ENCODE results near the gene CTSA.
A peak's percentile ranks its signal among the peaks of the same experiment; 100 is the strongest.
"Not testable (repeated sequence)": the region's sequence is repeated elsewhere in the genome, so short reads cannot be mapped to it uniquely, and the experiment has no call there.

CTSA gene

DNA sequence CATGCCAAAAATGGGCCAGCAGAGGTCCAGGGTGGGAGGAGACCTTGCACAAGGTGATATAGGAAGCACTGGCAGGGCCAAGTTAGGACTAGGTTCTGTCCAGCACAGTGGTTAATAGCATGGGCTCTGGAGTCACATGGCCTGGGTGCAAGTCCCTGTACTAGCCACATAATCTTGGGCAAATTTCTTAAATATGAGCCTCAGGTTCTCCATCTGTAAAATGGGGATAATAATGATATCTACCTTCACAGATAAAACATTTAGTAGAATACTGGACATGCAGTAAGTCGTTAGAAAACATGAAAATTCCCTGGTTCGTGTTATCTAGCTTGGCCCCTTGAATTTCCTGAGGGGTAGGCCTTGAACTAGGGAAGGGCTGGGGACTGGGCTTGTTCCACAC, 6.2 kb downstream of the CTSA start:
- DNase-seq, result no peak

DNA sequence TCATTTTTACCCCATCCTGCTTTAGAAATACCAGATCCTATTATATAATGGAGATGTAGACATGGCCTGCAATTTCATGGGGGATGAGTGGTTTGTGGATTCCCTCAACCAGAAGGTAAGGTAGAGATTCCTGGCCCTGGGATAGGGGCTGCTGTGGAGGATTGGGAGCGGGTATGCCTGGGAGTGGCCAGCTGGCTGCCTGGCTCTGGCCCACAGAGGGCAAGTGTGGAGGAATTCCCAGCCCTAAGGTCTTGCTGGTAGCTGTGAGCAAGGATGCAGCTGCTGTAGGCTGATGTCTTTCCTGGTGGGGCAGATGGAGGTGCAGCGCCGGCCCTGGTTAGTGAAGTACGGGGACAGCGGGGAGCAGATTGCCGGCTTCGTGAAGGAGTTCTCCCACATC, 6.6 kb downstream of the CTSA start:
- DNase-seq, result no peak

DNA sequence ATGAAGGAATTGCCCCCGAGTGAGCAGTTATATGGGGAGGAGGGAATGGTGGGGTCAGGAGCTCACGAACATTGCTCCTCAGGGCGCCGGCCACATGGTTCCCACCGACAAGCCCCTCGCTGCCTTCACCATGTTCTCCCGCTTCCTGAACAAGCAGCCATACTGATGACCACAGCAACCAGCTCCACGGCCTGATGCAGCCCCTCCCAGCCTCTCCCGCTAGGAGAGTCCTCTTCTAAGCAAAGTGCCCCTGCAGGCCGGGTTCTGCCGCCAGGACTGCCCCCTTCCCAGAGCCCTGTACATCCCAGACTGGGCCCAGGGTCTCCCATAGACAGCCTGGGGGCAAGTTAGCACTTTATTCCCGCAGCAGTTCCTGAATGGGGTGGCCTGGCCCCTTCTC, 7.2 kb downstream of the CTSA start:
- no peak for DNase-seq

DNA sequence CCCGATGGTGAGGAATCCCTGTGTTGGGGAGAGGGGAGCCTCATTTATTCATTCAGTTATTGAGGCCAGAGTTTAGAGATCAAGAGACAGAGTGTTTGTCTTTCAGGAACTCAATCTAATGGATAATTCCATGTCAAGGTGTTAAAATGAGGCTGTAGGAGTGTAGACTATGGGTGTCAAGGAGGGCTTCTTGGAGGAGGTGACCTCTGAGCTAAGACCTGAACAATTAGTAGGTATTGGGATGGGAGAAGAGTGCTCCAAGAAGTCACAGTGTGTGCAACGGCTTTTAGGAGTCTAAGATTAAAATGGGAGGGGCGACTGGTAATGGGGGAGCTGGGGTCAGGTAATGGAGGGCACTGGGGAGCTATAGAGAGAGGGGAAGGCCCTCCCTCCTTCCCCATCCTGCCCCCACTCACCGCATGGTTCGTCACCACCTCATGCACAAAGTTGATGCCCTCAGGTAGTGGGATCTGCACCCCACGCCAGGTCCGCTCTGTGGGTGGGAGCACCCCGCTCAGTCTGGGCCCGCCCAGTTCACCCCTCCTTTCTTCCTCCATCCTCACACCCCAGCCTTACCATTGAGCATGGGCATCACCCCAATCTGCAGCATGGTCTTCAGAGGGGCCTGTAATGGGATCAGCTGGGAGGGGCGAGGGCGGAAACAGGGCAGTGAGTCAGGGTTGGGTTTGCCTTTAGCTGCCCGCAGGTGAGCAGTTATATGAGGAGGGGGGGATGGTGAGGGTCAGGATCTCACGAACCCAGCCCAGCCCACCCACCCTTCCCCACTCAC, 8.1 kb downstream of the CTSA start:
- no peak for DNase-seq

DNA sequence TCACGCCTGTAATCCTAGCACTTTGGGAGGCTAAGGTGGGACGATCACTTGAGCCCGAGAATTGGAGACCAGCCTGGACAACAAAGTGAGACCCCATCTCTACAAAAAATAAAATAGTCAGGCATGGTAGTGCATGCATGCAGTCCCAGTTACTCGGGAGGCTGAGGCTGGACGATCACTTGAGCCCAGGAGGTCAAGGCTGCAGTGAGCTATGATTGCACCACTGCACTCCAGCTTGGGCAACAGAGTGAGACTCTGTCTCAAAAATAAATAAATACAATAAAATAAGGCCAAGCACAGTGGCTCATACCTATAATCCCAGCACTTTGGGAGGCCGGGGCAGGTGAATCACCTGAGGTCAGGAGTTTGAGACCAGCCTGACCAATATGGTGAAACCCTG, 10.2 kb downstream of the CTSA start:
- DNase-seq, result not testable (repeated sequence)

DNA sequence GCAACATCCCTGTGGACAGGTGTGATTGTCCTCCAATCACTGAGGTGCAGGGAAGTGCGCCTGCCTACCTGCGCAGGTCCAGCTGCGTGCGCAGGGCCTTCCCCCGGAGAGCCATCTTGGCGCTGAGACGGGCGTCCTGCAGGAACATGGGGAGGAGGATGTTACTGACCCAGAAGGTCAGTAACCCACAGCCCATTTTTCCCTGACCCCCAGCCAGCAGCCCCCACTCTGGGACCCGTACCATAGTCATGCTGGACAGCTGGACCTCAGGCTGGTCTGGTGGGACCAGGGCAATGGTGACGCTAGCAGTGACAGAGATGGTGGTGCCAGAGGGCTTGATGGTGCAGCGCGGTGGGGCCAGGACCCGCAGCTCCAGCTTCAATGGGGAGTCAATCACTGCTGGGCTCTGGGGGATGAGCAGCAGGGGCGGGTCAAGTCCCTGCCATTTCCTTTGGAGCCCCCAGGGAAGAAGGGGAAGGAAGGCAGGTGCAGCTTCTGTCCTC, 11.1 kb downstream of the CTSA start:
- DNase-seq, result no peak

DNA sequence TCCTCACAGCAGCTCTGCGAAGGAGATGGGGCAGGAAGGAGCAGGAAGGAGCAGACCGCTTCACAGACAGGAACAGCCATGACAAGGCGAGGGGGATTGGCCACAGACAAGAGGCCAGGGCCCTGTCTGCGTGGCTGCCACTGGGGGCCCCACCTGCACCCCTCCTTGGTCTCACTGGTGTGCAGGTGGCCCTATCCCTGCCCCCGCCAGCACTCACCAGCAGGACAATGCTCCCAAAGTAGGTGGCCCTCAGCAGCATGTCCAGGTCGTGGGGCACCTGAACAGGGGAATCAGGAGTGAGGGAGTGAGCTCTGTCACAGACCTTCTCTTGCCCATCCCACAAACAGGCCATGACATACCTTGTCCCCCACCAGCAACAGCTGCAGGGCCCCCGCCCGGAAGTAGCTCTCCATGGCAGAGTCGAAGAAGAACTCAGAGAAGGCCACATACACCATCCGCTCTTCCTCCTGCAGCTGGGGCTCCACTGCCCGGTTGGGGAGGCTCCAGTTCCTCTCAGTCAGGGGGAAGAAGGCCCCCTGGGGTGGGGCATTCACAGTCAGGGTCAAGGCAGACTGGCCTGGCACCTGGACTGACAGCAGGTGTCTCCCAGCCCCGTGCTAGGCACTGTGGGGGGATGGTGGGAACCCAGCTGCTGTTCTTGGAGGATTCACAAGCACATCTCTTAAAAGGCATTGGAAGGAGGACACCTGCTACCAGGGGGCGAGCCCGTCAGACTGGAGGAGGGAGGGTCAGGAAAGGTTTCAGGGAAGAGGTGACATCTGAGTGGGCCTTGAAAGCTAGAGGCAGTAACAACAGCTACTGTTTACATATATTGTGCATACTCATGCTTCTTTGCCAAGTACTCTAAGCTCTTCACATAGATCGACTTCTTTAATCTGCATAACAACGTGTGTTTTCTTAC, 13.7 kb downstream of the CTSA start:
- no peak for DNase-seq

DNA sequence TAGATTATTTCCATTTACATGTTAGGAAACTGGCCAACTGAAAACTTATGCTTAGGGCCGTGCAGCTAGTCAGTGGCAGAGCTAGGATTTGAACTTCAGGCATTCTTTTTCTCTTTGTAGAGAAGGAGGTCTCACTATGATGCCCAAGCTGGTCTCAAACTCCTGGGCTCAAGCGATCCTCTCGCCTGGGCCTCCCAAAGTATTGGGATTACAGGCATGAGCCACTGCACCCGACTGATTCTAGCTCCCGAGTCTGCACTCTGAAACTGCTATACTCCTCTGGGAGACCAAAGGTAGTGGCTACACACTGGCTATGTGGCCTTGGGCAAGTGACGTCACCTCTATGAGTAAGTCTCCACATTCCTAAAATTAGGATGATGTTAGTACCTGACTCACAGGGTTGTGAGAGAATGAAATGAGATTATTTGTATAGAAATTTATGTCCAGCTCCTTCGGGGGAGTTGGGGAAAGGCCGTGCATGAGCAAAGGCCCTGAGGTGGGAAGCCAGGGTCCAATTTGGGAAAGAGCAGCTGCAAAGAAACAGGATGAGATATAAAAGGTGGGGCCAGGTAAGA, 14.5 kb downstream of the CTSA start:
- no peak for DNase-seq

DNA sequence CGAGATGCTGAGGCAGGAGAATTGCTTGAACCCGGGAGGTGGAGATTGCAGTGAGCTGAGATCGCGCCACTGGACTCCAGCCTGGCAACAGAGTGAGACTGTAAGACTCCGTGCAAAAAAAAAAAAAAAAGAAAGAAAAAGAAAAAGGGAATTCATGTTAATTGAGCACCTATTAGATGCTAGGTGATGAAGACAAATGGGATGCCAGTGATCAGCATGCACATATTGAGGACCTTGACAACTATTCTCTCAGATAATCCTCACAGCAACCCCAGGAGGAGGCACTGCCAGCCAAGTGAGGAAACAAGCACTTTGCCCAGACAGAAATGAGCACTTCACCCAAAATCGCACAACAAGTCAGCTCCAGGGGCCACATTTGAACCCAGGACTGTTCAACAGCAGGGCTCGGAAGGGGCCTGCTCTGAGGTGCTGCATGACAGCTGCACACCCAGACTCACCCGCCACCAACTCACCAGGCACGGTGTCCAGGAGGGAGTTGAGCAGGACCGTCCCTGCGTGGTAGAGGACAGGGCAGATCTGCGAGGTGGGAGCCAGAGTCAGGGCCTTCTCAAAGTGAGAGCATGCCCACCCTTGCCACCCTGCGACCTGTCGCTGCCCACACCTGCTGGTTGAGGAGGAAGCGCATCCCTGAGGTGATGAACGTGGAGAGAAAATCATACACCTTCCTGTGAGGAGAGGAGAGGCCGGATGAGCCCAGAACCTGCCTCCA, 16.2 kb downstream of the CTSA start:
- DNase-seq, result no peak

DNA sequence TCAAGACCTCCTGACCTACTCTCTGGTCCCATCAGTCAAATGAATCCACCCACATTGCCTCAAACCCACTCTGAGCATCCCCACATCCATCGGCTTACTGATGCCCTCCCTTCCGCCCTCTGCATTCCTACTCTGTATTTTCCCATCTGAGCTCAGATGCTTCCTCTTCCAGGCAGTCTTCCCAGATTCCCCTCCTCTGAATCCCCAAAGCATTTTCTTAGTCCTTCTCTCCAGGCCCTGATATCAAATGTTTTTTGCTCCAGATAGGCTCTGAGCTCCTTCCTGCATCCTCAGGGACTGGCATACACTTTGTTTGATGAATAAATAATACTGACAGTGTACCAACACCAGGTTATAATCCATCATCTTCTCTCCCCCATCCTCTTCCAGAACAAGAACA, 16.9 kb downstream of the CTSA start:
- DNase-seq, result no peak

DNA sequence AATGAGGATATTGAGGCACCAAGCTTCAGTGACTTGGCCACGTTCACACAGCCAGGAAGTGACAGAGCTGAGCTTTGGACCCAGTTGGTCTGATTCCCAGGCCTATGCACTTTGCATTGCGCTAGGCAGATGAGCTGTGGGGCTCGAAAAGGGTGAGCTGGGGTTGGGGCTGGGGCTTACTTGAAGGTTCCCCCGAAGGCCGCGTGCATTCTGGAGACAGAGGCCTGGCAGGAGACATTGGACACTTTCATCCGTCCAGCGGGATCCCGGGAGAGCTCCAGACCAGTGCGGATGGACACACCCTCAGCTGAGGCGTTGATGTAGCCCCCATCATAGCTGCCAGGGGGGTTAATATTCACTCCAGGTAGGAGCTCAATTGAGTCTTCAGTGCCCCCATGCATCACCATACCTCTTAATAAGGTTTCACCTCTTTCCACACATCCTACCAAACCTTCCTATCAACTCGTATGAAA, 18.2 kb downstream of the CTSA start:
- no peak for DNase-seq

DNA sequence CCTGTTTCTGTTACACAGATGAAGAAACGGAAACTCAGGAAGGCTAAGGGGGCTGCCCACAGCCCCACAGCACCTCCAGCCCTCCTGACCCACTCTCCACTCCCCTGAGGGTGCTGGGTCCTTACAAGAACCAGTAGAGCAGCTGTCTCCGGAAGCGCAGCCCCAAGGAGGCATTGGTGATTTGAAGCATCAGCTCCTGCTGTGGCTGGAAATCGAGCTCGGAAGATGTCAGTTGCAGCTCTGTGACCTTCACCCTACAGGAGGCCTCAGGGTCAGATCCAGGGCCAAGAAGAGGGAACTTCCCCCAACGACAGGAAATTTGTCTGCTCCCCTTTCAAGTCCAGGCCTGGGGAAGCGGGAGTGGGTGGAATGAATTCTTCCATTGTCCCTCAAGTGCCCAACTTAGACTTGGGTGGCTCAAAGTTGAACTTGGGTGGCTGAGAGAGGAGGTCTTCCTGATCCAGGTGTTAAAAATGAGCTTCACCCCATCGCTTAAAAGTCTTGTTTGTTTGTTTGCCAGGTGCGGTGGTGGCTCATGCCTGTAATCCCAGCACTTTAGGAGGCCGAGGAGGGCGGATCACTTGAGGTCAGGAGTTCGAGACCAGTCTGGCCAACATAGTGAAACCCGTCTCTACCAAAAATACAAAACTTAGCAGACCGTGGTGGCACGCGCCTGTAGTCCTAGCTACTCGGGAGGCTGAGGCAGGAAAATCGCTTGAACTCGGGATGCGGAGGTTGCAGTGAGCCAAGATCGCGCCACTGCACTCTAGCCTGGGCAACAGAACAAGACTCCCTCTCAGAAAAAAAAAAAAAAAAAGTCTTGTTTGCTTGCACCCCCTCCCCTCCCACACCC, 18.9 kb downstream of the CTSA start:
- no peak for DNase-seq

DNA sequence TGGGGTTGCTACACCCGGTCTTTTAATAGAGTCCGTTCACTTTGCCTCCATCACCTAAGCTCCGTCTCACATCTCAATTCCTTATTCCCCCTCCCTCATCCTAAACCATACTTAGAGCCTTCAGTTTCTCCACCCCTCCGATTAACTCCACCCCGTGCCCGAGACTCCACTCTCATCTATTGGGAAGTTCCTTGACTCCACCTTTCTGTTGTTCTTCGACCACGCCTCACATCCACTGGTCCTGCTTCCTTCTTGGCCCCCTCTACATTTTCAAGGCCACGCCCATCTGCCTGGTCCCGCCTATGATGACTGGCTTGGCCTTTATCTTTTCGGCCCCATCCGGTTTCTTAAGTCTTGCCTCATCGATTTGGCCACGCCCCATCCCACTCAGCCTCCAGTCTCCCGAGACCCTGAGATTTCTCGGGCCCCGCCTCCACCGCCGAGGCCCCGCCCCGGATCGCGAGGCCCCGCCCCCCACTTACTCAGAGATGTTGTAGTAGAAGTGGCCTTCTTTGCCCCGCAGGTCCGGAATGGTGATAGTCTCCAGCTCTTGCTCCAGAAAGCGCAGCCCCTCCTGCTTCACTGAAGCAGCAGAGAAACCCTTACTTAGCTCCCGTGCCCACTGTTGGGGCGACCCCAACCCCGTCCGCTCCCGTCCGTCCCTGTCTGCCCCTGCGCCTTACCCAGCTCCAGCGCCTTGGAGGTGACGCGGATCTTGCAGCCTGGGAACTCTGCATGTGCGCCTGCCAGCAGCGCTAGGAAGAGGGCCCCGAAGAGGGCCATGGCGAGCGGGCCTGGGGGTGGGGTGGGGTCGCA, 19.7 kb downstream of the CTSA start:
- DNase-seq, result peak; percentile 95 to 99

DNA sequence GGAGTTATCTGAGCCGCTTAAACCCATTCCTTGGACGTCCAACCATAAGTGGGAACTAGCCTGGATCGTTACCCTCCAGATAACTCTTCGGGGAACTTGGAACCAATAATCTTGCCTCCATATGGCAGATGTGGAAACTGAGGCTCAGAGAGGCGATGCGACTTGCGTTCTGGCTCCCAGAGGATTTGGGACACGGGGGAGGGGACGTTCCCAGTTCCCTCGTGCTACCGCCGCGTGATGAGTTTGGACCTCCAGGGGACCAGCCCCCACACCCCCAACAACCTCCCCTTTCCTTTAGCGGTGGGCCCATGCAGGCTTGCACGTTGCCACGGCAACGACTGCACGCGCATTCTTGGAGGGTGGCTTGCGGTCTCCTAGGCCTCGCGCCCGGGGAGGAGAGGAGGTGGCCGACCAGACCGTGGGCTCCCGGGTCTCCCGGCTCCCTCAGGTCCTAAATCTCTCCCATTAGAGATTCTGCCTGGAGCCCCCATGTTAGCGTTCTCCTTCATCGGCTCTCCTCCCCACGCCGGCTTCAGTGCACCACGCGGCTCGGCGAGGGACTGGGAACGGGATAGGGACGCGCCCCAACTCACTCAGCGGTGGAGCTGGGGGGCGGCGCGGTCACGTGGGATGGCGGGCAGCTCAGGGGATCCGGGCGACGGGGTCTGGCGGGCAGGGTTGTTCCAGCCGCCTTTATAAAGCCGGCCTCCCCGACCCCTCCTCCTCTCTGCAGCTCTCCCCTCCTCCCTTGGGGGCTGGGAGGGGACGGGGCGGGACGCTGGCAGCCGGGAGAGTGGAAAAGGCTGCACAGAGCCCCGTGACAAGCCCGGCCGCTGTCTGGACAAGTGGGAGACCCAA, 20.6 kb downstream of the CTSA start, which contains the start of gene PLTP:
TSS of gene PLTP (minus strand) at position 670 of the 858 bp plus-strand sequence. CDS start 703 bp downstream, outside the sequence.
- DNase-seq, result no peak

DNA sequence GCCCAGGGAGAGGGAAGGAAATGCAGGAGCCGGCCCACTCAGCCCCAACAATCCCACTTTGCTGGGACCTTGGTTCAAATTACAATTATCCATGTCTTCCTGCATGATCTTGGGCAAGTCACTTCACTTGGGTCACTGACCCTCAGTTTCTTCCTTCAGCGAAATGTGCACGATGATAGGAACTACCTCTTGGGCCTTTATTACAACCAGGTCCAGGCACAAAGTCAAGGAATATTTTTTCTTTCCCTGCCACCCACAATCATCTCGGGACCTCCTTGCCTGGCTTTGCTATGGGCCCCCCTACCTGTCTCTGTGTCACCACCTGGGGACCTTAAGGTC, 21.2 kb downstream of the CTSA start:
- DNase-seq, result no peak

DNA sequence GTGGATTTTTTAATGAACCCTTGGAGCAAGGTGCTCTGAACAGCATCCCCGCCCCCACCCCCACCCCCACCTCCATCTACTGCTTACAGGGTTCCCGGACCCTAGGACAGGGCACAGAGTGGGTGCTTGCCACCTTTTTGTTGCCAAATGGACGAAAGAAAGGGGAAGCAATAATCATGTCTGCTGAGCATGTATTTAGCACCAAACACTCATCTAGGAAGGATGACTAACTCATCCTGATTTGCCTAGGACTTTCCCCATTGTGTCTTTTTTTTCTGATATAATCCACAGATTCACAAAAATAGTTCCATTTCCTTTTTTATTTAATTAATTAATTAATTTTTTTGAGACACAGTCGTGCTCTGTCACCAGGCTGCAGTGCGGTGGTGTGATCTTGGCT, 22.0 kb downstream of the CTSA start:
- DNase-seq, result no peak

DNA sequence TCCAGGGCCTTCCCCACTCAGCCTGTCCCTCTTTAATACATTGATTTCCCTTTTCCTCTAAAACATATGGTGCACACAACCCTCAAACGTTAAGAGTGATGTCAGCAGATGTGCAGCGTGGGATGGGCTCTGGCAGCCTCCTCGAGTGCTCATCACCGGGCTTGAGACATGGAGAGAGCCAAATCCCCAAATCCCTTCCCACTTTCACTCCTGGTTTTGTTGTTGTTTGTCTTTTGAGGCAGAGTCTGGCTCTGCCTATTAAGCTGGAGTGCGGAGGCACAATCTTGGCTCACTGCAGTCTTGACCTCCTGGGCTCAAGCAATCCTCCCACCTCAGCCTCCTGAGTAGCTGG, 26.6 kb downstream of the CTSA start:
- DNase-seq, result no peak

DNA sequence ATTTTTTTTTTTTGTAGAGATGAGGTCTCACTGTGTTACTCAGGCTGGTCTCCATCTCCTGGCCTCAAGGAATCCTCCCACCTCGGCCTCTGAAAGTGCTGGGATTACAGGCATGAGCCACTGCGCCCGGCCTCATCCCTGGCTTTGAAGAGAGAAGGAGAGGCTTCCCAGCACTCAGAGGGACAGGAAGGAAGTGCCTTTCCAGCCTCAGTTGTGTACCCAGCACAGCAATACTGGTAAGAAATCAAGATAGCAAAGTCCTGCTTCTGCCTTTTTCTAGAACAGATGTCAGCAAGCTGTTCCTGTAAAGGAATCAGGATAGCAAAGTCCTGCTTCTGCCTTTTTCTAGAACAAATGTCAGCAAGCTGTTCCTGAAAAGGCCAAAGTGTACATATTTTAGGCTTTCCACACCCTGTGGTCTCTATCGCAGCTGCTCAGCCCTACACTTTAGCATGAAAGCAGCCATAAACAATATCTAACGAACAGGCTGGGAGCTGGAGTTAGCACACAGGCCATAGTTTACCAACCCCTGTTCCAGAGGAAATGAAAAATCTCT, 27.1 kb downstream of the CTSA start:
- no peak for DNase-seq

DNA sequence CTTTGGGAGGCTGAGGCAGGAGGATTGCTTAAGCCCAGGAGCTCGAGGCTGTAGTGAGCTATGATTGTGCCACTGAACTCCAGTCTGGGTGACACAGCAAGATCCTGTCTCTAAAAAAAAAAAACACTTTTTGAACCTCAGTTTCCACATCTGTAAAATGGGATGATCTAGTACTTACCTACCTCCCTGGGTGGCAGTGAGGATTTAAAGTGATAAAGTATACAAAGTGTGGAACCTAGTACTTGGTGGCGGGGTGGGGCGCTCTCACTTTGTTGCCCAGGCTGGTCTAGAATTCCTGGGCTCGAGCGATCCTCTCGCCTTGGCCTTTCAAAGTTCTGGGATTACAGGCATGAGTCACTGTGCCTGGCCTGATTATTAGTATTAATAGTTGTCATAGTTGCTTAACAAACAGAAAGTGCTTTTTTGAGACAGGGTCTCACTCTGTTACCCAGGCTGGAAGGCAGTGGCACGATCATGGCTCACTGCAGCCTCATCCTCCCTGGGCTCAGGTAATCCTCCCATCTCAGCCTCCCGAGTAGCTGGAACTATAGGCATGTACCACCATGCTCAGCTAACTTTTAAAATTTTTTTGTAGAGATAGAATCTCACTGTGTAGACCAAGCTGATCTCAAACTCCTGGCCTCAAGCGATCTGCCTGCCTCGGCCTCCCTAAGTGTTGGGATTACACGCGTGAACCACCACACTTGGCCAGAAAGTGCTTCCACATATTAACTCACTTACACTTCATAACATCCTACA, 27.8 kb downstream of the CTSA start:
- DNase-seq, result no peak
